ENCODE measurements around the gene TOR2A.

The TOR2A gene

GRCh38 chr9:127741831-127742434 lies 6.8 kb upstream of the TOR2A start:
- no peak for DNase-seq

GRCh38 chr9:127739614-127740330 lies 4.7 kb upstream of the TOR2A start:
- no peak for DNase-seq

- DNase-seq, result no peak
Observed at GRCh38 chr9:127738666-127739065, 3.6 kb upstream of the TOR2A start.

GRCh38 chr9:127735530-127736185 lies 564 bp upstream of the TOR2A start:
- DNase-seq, result no peak

- no peak for DNase-seq
Observed at GRCh38 chr9:127734247-127734746, 797 bp downstream of the TOR2A start.

- DNase-seq, result no peak
Observed at GRCh38 chr9:127733614-127734013, 1.5 kb downstream of the TOR2A start.

- DNase-seq, result no peak
Observed at GRCh38 chr9:127732444-127732843, 2.6 kb downstream of the TOR2A start.

- DNase-seq, result no peak
Observed at GRCh38 chr9:127731938-127732337, 3.2 kb downstream of the TOR2A start.

DNA sequence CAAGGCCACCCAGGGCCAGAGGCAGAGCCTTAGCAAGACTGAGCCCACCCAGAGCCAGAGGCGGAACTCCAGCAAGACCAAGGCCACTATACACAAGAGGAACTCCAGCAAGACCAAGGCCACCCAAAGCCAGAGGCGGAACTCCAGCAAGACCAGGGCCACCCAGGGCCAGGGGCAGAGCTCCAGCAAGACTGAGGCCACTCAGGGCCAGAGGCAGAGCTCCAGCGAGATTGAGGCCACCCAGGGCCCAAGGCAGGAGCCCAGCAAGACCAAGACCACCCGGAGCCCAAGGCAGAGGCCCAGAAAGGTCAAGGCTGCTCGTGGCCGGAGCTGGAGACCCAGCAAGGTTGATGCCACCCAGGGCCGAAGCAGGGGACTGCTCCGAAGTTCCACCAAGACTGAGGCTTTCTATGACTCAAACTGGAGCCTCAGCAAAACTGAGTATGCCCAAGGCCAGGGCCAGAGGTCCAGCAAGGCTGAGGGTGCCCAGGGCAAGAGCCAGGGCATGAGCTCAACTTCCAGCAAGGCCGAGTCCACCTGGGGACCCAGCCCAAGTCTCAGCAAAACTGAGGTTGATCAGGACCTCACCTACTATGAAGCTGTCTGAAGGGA lies 4.2 kb downstream of the TOR2A start:
- DNase-seq, result no peak

- DNase-seq, result no peak
Observed at GRCh38 chr9:127730262-127730661, 4.8 kb downstream of the TOR2A start.

- DNase-seq, result no peak
Observed at GRCh38 chr9:127729522-127730256, 5.4 kb downstream of the TOR2A start.

GRCh38 chr9:127728808-127729207 lies 6.3 kb downstream of the TOR2A start:
- DNase-seq, result no peak

DNA sequence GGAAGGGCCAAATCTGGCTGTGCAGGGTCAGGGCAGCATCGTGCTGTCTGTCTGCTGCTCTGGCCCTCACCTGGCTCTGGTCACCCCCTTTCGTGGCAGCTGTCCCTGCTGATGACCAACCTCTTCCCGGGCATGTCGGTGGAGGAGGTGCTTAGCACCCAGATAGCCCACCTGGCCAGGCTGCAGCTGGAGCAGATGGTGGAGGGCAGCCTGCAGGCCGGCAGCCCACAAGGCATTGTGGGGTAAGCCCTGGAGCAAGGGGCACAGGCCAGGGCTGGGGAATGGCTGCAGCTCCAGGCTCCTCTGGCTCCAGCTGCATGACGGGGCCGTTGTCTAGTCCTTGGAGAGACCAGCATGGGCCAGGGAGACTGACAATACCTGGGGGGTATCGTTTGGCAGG lies 8.2 kb downstream of the TOR2A start:
- DNase-seq, result no peak

DNA sequence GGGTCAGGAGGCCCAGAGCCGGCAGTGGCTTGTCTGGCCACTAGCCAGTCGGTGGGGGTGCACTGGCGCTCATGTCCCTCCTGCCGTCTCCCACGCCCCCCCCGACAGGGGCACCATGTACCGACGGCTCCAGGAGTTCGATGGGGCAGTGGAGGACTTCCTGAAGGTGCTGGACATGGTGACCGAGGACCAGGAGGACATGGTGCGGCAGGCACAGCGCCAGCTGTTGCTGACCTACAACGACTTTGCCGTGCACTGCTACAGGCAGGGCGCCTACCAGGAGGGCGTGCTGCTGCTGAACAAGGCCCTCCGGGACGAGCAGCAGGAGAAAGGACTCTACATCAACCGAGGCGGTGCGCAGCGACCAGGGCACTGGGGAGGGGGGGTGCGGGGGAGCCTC lies 11.1 kb downstream of the TOR2A start:
- no peak for DNase-seq

GRCh38 chr9:127723444-127723843 lies 11.7 kb downstream of the TOR2A start:
- no peak for DNase-seq

DNA sequence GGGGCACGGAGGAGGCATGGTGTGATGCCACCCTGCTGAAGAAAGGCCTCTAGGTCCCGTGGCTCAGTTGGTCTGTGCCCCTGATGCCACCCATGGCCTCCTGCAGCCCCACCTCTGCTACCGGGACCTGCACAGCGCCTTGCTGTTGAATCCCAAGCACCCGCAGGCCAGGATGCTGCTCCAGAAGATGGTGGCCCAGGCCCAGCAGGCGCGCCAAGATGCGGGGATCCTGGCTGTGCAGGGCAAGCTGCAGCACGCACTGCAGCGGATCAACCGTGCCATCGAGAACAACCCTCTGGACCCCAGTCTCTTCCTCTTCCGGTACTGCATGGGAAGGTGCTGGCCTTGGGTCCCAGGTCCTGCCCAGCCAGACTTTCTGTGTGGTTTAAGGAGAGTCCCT lies 12.1 kb downstream of the TOR2A start:
- DNase-seq, result no peak

DNA sequence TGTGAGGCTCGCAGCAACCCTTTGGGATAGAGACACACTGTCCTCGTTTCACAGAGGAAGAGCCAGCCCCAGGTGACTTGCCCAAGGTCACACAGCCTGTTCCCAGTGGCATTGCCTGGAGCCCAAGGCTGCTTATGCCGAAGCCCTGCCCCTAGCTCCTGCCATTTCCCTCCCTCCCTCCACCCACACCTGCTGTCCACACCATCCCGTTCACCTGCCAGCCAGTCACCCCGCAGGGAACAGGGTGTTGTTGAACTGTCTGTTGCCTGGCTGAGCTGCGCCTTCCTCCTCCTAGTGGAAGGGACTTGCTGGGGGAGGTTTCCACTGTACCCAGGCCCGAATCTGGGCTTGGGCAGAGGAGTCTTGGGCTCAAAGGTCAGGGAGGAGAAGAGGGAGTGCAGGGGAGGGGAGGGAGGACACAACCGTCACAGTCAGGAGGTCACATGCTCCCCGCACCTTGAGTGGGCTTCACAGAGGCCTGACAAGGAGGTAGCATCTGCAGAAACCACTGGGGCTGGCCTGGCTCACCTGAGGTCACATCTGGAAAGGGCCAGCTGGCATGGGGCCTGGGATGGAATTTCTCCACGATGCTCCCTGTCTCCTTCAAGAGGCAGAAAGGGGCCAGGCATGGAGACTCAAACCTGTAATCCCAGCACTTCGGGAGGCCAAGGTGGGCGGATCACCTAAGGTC lies 12.9 kb downstream of the TOR2A start:
- DNase-seq, result no peak

GRCh38 chr9:127721391-127721821 lies 13.7 kb downstream of the TOR2A start:
- DNase-seq, result no peak

DNA sequence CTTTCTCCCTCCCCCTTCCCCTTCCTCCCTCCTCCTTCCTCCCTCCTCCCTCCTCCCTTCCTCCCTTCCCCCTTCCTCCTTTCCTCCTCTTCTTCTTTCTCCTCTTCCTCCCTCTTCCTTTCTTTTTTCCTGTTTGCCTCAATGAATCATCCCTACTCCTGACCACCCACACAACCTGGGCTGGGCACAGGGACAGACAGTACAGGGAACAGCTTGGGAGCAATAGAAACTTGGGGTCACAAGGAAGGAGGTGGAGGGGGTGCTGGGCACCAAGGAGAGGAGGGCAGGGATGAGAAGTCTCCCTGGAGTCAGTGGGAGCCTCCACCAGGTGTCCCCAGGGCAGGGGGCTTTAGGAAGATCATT lies 14.2 kb downstream of the TOR2A start:
- DNase-seq, result no peak

GRCh38 chr9:127720031-127720864 lies 14.8 kb downstream of the TOR2A start:
- no peak for DNase-seq

GRCh38 chr9:127717766-127718165 lies 17.3 kb downstream of the TOR2A start:
- no peak for DNase-seq
